Lung microvascular endothelial cell (primary cell): Measurements from ENCODE around the gene WNT9B. TPM values are rescaled to one million over a fixed set of nuclear protein-coding genes. Genes with fewer than 3 reads are reported as not detected.

Source experiments
- total RNA-seq: library from RNA; depleted of rRNA; stranded (reverse); fragments of >200 nt; gene quantifications from 2 replicates; pipeline ENCODE4 v1.2.1, GENCODE V29; 2014

The WNT9B gene
- total RNA-seq, 1 donor from 2014 or later: not detected

Other genes with a start within 250 kb of the WNT9B start
- gene WNT3, start 32.9 kb upstream of the WNT9B start, total RNA-seq: 0.79 and 1.1 TPM in 2 replicates
- gene GOSR2, start 71.6 kb downstream of the WNT9B start, total RNA-seq: 32.3 and 32.9 TPM in 2 replicates
- not detected in 2 replicates for gene RPRML, start 127.7 kb downstream of the WNT9B start, total RNA-seq